T-helper 1 cell (primary cell): ENCODE data around the gene NYNRIN.
"Not testable (repeated sequence)": the region's sequence is repeated elsewhere in the genome, so short reads cannot be mapped to it uniquely, and the experiment has no call there.

ENCODE experiments used
- DNase-seq, 5 donors: peaks; one replicate each; pipeline ENCODE4 v3.0.0-alpha.2; 2012 to 2020

NYNRIN gene

DNA sequence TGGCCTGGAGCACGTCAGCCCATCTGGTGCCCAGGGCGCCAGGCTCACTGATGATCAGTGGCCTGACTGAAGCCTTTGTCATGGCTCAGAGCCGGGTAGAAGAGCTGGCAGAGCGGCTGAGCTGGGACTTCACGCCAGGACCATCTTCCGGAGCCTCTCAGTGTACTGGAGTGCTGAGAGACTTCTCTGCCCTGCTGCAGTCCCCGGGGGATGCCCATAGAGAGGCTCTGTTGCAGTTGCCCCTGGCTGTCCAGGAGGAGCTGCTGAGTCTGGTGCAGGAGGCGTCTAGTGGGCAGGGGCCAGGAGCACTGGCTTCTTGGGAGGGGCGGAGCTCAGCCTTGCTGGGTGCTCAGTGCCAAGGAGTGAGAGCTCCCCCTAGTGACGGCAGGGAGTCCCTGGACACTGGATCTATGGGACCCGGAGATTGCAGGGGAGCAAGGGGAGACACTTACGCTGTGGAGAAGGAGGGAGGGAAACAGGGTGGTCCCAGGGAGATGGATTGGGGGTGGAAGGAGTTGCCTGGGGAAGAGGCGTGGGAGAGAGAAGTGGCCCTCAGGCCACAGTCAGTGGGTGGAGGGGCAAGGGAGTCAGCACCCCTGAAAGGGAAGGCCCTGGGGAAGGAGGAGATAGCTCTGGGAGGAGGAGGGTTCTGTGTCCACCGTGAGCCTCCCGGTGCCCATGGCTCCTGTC is 32.9 kb downstream of the NYNRIN start:
- DNase-seq = peak; percentile 74 to 92 (median 83)

DNA sequence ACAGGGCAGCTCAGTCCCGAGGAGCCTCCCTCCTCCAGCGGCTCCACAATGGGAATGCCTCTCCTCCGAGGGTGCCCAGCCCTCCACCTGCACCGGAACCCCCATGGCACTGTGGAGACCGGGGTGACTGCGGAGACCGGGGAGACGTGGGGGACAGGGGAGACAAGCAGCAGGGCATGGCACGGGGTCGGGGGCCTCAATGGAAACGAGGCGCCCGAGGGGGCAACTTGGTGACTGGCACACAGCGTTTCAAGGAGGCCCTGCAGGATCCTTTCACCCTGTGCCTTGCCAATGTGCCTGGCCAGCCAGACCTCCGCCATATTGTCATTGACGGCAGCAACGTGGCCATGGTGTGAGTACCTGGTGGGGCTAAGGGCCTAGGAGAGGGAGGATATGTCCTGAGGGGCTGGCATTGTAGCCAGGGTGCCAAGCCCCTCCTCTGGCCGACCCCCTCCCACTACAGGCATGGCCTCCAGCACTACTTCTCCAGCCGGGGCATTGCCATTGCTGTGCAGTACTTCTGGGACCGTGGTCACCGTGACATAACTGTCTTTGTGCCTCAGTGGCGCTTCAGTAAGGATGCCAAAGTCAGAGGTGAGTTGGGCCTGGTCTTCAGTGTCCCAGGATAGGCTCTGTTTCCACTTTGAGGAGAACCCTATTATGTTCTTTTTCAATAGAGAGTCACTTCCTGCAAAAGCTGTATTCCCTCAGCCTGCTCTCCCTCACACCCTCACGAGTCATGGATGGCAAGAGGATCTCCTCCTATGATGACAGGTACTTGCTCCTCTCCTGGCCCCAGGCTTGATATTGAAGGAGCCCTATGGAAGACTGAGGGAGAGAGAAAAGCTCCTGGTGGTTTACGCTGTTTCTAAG is 33.7 kb downstream of the NYNRIN start:
- DNase-seq = no peak

GRCh38 chr14:24434036-24434435 is 35.2 kb downstream of the NYNRIN start:
- DNase-seq = no peak

DNA sequence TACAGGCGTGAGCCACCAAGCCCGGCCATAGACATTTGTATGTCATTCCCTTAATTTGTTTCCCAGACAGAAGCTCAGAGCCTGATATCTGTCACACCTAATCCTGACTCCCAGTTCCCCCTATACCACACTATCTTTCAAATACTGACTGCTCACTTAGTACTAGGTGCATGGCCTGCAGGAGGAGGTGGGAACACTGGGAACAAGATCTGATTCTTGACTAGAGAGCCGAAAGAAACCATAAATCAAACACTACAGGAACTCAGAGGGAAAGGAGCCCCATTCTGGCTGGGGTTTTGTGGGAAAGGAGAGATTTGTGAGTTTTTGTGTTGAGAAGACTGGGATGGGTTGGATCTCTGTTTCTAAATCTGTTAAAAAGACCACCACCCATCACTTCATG is 35.9 kb downstream of the NYNRIN start:
- no peak for DNase-seq

GRCh38 chr14:24435192-24435810 is 36.5 kb downstream of the NYNRIN start:
- no peak for DNase-seq

GRCh38 chr14:24435998-24436354 is 37.2 kb downstream of the NYNRIN start:
- DNase-seq = no peak

DNA sequence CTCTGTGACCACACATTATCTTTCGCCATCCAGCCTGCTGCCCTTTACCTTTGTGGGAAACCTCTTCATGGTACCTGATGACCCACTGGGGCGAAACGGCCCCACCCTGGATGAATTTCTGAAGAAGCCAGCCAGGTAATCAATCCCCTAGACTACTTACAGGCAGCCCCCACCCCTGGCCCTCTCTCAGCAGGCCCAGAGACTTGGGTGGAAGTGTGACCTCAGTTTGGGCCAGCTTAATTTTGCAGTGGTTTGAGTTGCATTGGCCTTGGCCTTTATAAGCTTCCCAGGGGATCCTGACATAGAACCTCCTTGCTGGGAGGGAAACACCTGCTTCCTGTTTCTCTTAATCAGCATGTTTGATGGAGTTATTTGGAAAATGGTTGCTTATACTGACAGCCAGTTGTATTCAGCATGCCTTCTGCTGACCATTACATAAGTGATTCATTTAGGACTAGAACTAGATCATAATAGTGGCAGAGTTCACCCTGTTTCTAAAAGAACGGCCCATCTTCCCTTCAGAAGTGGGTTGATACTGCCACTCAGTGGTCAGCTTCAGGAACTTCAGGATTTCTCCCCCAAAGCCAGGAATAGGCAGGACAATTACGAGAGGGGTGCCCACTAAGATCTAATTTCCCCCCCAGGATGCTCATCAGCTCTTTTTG is 37.7 kb downstream of the NYNRIN start:
- peak in 2 of 5 donors; percentile 36 to 56 for DNase-seq

- DNase-seq = no peak
These were observed 38.4 kb downstream of the NYNRIN start for GRCh38 chr14:24437020-24437735.

GRCh38 chr14:24437736-24438067 is 38.9 kb downstream of the NYNRIN start:
- DNase-seq = no peak

DNA sequence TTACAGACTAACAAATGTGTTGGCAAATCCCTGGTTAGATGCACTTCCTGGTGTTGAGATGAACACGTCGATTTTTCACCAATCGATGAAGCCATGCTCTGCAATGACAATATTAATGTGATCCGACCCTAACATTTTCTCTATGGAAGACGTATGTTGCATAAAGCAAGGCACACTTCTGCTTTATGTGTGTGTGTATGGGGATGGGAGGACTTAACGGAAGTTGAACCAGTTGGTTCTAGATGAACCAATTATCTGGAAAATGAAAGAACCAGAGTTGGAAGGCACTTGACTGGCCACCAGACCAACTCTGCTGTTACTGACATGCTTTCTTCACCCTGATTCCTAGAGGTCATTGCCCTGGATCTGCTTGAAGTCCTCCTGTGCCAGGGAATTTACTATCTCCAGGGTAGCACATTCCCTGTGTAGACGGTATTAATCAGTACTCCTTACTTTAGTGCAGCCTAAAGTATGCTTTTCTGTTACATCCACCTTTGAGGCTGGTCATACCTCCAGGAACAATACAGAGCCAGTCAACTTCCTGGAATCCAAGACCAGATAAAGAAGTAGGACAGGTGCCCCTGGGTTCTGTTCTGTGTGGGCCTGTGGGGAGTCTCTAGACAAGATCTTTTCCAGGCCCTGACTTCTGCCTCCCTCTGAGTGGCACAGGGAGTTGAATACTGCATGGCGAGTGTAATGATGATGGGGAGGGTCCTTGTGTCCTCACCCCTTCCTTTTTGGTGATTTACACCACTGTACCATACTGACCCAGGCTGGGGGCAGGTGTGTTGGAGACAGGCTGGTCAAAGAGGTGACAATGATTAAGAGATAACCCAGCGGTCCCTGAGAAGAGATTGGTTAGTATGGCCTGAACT is 39.7 kb downstream of the NYNRIN start:
- no peak for DNase-seq

GRCh38 chr14:24439257-24439656 is 40.5 kb downstream of the NYNRIN start:
- DNase-seq = no peak

DNA sequence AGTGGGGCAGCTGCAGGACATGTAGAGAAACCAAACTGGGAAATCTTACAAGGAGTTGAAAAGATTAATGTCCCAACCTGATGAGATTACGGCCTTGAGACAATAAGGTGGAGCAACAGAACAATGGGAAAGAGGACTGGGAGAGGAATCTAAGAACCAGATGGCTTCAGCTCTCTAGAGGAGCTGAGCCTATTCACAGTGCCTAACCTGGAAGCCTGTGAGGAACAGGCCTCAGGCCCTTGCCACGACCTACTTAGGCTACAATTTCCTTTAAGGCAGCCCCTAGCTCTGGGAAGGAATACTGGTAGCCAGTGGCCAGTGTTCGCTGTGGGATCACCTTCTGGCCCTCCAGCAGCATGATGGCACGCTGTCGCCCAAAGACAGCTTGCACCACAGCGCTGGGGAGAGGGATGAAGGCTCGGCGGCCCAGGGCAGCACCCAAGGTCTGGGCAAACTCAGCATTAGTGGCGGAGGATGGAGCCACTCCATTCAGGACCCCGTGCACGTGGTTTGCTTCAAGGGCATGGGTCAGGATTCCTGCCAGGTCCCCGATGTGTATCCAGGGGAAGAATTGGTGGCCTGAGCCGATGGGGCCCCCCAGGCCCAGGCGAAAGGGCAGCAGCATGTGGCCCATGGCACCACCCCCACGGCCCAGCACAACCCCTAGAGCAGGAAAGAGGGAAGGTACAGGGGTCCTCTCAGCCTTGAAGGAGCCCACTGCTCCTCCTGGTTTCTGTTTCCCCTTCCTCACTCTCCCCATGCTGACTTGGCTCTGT is 41.2 kb downstream of the NYNRIN start:
- DNase-seq = no peak

DNA sequence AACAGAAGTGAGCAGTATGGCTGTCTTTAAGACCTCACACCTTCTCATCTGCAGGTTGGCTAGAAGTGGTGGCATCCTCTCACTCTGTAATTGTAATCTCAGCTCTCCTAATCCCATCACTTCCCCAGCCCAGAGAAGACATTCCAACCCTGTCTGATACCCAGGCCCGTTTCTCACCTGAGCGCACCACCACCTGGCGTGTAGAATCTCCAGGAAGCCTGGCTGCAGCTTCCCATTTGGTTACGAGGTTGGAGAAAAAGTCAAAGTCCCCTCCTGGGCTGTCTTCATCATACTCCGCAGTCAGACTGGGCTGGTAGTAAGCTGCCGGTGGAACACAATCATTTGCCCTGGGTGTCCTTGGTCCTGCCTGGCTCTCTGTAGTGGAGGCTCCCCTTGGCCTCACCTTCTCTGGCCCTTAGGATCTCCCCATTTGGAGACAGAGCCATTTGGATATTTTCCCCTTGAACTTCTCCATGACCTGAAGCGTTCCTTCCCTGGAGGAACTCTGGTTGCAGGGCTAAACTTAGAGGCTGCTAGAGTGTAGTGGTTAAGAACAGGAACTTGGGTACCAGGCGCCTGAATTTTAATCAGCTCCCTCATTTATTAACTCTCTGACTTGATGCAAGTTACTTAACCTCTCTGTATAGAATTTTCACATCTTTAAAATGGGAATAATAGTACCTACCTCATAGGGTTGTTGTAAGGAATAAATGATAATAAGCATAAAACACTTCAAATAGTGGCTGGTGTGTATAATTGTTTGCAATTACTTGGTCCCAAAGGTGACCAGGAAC is 42.0 kb downstream of the NYNRIN start:
- DNase-seq = no peak

DNA sequence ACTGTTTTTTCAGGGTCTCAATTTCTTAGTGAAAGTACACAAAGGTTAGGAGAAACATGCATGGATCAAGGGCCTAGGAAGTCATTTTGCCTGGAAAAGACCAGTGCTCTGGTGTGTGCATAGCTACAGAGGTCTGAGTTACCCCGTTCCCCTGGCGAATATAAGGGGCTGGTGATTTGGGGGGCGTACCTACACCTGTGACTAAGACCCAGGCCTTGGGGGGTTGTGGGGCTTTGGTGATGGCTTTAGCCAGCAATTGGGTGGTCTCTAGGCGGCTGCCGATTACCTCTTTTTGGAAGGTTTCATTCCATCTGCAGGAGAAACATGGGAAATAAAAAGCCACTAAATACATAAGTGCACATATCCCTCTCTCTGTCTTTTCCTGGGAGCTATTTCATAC is 42.7 kb downstream of the NYNRIN start:
- DNase-seq = no peak

GRCh38 chr14:24441904-24442239 is 43.1 kb downstream of the NYNRIN start:
- DNase-seq = no peak

DNA sequence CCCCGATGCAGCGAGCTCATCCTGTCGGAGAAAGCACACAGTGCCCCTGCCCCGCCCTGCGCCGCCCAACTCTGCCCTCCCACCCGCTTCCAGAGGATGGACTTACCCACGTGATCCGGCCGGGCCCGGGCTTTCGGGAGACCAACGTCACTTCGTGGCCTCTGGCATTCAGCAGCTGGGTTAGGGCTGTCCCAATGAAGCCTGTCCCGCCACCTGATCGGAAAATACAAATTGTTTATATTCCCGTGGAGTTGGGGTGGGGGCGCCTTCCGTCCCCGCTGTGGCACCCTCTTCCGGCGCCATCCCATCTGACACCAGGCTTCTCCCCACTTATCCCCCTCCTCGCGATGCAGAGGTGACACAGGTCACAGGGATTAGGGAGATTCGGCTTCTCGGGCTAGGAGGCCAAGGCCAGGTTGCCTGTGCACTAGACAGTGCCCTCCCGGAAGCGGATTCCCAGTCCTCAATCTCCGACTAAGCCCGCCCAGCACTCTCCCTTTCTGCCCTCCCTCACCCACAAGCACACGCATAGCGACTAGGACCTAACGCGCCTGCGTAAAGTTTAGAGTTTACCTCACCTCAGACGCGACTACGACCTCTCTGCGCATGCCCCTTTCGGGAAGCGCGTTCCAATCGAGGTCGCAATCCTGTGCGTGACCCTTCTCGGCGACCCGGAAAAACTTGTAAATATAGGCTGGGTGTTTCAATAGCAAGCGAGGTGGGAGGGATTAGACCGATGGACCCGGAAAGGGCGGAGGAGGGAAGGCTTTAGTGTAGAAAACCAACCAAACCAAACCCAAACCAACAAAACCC is 43.6 kb downstream of the NYNRIN start, which contains the start of gene SDR39U1:
SDR39U1 (minus strand) TSS at position 537 of the 813 bp plus-strand sequence; CDS start at position 530, 7 bp downstream.
- peak; percentile 94 to 99 (median 96) for DNase-seq

GRCh38 chr14:24443053-24443665 is 44.4 kb downstream of the NYNRIN start:
- no peak for DNase-seq

- DNase-seq = not testable (repeated sequence)
These were observed 52.0 kb downstream of the NYNRIN start for GRCh38 chr14:24450828-24451227.

DNA sequence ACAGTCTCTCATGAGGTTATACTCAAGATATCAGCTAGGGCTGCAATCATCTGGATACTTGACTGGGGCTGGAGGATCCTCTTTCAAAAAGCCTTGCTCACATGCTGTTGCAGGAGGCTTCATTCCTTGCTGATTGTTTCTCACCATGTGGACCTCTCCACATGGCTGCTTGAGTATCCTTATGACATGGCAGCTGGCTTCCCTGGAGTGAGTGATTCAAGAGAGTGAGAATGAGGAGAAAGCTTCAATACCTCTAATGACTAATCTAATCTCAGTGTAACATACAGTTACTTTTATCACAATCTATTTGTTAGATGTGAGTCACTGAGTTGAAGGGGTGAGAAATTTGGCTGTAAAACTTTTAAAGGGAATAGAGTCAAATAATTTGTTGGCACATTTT is 58.2 kb downstream of the NYNRIN start:
- DNase-seq = no peak
